C4-2B (cell line): ENCODE data around the gene RPH3AL.

ENCODE experiments used
- ZFX ChIP-seq: fragments of 450-650 bp; IDR thresholded peaks from 2 replicates; pipeline ENCODE4 v1.6.1; 2017
- TF ChIP-seq, protein P1 (sequence below): fragments of 450-650 bp; conservative IDR thresholded peaks from 2 replicates; pipeline ENCODE4 v1.5.1; 2017; ENCODE audit warnings: mild to moderate bottlenecking

DNA sequence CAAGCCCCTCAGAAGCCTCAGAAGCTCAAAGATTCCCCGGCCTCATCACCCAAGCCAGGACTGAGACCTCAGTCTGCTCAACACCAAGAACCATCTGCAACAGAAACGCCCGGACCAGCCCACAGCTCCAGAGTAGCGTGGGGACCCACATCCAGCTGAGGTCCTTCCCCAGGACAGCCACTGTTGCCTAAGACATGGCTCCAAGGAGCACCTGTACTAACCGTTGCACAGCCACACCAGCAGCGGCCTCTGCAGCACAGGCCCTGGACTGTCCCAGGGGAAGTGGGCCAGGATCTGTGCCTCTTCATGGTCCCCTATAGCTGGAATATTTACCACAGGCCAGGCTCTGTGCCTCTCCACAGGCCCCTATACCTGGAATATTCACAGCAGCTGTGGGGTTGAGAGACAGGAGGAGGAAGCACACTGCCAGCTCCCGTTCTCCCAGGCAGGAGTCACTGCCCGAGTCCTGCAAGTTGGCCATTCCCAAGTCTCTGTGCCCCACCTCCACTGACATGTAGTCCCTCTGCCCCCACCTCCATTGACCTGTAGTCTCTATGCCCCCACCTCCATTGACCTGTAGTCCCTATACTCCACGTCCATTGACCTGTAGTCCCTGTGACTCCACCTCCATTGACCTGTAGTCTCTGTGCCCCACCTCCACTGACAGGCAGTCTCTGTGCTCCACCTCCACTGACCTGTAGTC lies 38.5 kb downstream of the RPH3AL start:
- TF ChIP-seq, protein P1, sequence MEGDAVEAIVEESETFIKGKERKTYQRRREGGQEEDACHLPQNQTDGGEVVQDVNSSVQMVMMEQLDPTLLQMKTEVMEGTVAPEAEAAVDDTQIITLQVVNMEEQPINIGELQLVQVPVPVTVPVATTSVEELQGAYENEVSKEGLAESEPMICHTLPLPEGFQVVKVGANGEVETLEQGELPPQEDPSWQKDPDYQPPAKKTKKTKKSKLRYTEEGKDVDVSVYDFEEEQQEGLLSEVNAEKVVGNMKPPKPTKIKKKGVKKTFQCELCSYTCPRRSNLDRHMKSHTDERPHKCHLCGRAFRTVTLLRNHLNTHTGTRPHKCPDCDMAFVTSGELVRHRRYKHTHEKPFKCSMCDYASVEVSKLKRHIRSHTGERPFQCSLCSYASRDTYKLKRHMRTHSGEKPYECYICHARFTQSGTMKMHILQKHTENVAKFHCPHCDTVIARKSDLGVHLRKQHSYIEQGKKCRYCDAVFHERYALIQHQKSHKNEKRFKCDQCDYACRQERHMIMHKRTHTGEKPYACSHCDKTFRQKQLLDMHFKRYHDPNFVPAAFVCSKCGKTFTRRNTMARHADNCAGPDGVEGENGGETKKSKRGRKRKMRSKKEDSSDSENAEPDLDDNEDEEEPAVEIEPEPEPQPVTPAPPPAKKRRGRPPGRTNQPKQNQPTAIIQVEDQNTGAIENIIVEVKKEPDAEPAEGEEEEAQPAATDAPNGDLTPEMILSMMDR: no peak
- TF ChIP-seq ZFX: no peak
